NCI-H526 treated with DMSO at 0.1 percent for 48 hours (cell line): ENCODE measurements around the gene PHLDB1.

Experiments used
- DNase-seq: peaks from one replicate; lab custom pipeline; 2025; lab: John Stamatoyannopoulos, UW

PHLDB1 gene

DNA sequence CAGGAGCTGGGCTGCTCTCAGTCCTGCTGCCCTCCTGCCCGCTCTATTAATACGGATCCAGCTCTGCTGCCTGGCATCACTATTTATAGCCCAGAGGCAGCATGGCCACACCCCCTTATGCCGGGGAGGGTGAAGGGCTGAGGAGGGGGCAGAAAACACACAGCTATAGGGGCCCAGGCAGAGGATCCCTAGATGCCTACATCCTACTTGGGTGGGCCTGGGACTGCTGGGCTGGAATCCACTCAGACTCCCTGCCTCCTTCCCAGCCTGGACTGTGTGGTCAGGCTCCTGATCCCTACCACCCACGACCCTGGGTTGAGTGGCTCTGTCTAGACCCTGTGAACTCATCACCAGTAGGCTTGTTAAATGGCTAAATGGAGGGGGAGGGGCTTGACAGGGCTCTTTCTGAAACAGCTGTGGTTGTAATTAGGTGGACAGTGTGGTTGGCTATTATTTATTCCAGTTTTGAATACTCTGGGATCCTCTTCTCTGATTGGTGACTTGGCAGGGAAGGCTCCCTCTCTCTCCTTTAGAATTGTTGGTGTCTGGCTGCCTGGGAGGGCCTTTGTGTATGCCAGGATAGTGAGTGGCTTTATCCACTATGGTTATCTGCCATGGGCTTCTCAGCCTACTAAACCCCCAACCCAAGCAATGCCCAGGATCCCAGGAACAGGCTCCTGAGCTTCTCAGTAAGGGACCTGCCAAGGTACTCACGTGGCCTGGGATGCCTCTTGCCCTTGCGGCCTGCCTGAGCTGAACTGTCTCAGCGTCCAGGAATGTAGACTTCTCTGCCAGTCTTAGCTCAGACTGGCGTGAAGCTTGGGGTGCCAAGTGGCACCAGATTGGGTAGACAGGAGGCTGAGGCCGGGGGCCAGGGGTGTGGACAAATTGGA, 15.2 kb downstream of the PHLDB1 start:
- DNase-seq: peak; percentile 99

DNA sequence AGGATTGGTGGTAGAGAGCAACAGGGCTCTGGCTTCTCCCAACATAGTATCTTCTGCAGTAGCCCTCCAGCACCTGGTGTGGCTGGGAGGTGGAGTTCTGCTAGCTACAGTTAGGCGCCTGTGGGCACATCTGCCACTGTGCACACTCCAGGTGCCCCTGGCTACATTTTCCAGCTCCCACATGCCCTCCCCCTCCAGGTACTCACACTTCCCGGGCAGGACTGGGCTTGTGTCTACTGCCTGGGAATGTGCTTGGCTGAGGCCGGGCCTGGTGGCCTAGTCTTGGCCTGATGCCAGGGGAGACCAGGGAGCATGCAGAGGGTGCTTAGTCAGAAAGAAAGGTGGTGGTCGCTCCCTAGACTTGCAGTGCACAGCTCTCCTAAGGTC, 15.8 kb downstream of the PHLDB1 start:
- DNase-seq: peak; percentile 99

GRCh38 chr11:118625036-118625690, 17.7 kb downstream of the PHLDB1 start:
- DNase-seq: no peak

GRCh38 chr11:118625976-118626375, 18.6 kb downstream of the PHLDB1 start:
- DNase-seq: no peak

- no peak for DNase-seq
These were observed 20.2 kb downstream of the PHLDB1 start for GRCh38 chr11:118627566-118627965.

DNA sequence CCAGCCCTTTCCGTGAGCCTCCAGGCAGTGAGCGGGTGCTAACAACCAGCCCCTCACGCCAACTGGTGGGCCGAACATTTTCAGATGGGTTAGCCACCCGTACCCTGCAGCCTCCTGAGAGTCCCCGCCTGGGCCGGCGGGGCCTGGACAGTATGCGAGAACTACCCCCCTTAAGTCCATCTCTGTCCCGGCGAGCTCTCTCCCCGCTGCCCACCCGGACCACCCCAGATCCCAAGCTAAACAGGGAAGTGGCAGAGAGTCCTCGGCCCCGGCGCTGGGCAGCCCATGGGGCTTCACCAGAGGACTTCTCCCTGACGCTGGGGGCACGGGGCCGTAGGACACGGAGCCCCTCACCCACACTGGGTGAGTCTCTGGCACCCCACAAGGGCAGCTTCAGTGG, 20.6 kb downstream of the PHLDB1 start:
- no peak for DNase-seq

GRCh38 chr11:118628432-118628831, 21.0 kb downstream of the PHLDB1 start:
- no peak for DNase-seq

GRCh38 chr11:118628861-118629549, 21.6 kb downstream of the PHLDB1 start:
- no peak for DNase-seq

DNA sequence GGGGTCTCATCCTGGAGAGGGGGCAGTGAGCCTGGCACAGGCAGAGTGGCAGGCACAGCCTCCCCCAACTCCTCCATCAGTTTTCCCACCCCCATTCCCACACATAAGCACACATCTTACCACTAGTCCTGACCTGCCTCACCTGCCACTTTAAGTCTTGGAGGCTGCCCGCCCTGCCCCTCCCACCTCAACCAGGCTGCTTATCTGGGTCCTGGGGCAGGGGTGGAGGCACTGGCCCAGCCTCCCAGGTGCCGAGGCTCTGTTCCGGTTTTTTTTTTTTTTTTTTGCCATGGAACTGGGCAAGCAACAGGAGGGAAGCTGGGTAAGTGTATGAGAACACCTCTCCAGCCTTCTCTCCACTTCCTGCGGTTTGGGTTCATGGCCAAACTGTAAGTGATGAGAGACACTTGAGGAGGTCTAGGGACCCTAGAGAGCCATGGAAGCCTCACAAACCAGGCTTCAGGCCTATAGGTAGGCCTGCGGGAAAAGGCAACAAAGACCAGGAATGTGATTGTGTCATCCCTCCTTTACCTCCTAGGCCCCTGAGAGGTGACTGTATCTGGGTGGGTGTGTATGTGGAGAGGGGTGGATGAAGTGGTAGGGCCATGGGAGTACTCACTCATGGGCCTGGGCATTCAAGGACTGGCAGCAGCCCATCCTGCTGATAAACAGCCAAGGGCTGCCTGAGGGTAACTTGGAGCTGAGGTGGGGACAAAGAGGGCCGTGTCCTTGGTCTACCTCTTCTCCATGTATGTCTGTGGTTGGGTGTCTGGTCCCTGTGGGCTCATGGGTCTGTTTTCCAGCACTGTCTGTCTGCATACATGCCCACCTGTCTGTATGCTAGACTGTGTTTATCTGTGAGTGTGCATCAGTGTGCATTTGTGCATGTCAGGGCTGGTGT, 22.6 kb downstream of the PHLDB1 start:
- no peak for DNase-seq

DNA sequence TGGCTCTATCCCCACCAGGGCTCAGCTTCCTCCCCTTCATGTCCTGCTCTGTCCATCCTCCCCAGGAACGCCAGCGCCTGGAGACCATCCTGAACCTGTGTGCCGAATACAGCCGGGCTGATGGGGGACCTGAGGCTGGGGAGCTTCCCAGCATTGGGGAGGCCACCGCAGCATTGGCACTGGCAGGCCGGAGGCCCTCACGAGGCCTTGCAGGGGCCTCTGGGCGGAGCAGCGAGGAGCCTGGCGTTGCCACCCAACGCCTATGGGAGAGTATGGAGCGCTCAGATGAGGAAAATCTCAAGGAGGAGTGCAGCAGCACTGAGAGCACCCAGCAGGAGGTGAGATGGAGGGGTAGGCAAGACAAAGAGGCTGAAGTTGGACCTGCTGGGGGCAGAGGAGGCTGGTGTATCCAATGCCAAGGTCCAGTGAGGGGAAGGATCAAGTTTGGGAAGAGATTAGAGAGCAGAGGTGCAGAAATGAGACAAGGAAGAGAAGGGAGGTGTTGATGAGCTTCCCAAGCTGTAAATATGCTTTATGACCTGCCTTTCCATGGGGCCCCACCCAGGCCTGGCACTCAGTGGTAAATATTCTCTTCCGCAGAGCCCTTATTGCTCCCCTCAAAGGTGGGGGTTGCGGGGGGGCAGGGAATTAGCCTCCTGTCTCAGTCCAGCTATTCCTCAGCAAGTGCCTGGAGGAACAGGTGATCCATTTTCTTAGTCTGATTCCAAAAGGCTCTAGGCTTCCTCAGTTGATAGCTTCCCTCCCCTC, 23.9 kb downstream of the PHLDB1 start:
- no peak for DNase-seq

DNA sequence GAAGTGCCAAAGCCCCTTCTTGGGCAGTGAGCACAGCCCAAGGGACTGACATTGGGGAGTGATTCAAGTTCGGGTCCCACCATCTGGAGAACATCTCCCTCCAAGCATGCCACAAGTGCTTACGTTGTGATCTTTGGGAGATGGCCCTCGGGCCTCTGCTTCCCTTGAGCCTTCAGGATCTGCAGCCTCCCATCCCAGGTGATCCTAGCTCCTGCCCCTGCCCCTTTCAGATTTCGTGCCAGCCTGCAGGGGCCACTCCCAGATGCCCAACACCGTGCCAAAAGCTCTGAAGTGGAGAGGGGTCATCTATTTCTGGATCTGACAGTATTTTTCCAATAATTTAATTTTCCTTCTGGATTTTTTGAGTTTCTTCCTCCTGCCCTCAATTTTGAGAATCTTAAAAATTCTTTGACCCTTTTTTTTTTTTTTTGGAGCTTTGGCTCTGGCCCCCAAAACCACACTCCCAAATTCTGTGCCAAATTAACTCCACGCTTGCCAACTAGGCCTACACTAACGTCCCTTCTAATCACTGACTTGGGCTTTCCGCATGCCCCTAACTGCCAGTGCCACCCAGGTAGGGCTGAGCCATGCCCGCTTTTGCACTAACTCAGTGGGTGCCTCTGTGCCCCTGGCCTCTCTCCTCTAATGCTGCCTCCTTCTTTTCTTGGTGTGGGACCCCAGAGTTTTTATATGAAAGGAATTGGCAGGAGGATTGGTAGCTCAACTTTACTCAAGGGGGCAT, 25.3 kb downstream of the PHLDB1 start:
- no peak for DNase-seq

DNA sequence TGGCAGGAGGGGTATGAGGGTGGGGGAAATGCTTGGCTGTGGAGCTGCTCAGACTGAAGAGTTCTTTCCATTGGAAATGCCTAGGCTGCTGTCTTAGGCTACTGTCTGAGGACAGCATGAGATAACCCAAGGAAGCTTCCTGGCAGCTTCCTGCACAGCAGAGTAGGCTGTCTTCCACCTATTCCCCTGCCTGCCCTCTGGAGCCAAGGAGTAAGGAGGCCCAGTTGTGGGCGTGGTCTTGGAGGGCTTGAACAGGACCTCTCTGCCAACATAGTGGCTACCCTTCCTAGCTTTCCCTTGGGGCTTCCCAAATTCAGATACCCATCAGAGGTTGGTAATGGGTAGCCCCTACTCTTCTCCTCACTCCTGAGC, 25.9 kb downstream of the PHLDB1 start:
- DNase-seq: no peak

DNA sequence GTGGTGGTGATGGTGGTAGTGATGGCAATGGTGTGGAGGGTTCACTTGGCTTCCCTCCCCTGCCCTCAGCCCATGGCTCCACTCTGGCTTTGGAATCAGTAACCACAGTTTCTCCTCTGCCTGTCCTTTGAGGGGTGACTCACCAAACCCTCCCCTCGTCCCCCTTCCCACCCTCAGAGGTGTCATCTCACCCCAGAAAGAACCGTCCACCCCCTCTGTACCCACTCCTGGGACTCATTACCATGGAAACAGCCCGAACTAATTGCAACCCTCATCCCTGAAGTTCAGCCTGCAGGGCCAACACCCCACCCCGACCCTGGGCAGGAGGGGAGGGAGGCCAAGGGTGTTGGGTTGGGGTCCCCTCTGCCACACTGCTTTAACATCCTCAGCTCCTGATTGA, 26.6 kb downstream of the PHLDB1 start:
- no peak for DNase-seq

DNA sequence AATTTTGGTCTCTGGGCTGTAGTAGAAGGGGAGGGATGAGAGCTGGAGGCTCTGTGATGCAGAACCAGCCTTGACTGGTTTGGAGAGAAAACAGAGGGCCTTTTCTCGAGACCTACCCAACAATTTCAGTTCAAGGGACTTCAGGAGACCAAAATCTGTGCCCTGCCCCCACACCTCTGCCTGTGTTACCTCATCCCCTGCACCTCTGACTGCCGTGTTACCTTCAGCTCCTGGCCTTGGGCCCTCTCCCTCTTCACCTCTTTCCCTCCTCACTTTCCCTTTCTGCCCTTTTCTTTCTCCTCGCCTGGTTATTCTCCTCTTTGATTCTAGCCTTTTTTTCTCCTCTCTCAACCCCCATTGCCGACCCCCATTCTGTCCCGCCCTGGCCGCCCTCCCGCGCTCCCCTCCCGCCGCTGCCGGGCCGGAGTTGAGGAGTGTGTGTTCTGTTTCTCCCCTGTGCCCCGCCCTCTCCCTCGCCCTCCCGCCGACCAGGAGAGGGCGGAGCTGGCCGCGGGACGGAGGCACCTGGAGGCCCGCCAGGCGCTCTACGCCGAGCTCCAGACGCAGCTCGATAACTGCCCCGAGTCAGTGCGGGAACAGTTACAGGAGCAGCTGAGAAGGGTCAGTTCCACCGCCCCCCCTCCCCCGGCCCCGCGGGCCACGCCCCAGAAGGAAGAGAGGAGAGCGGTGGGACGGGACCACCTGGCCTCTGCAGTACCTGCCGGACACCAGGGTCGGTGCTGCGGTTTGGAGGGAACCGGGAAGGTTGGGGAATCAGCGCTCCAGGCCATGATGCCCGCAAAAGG, 27.2 kb downstream of the PHLDB1 start:
- DNase-seq: peak; percentile 93

GRCh38 chr11:118635237-118635591, 27.8 kb downstream of the PHLDB1 start:
- DNase-seq: peak; percentile 77

- DNase-seq: no peak
These were observed 28.2 kb downstream of the PHLDB1 start for GRCh38 chr11:118635642-118636041.

DNA sequence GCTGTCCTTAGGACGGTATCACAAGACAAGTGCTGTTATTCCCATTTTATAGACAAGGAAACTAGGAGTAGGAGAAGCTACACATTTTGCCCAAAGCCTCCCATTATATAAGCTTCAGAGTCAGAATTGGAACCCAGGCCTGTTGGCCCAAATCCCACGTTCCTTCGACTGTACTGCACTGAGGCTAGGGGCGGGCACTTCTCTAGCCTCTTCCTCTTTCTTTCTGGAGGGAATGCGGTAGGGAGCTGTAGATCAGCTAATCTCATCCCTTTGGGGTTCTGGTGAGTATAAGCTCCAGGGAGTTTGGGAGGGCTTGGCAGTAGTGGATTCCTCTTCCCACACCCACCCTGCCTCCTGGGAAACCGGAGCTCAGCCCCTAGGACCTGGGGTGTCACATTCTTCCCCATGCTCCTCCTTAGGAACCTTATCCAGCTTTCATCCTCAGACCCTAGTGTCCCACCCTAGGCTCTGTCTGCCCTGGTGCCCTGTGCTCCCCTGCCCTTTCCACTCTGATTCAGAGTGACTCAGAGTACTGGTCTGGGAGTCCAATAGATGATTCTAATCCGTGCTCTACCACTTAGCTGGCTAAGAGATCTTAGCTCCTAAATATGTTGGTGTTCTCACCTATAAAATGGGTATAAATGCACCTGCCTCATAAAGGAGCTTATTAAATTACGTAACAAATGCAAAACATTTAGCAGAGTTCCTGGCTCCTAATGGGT, 29.3 kb downstream of the PHLDB1 start:
- DNase-seq: no peak

DNA sequence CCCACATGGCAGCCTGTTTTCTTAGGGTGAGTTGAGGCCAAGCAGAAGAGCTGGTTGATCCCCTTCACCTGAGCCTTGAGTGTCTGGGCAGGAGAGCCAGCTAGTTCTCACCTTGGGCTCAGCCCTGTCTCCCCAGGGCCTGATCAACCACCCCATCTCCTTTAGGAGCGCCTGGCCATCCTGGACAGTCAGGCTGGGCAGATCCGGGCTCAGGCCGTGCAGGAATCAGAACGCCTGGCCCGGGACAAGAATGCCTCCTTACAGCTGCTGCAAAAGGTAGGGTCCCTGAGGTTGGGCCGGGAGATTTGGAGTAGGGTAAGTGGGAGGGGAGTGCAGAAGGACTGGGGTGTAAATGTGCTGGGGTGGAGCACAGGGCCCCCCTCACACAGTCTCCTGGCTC, 31.3 kb downstream of the PHLDB1 start:
- DNase-seq: no peak

DNA sequence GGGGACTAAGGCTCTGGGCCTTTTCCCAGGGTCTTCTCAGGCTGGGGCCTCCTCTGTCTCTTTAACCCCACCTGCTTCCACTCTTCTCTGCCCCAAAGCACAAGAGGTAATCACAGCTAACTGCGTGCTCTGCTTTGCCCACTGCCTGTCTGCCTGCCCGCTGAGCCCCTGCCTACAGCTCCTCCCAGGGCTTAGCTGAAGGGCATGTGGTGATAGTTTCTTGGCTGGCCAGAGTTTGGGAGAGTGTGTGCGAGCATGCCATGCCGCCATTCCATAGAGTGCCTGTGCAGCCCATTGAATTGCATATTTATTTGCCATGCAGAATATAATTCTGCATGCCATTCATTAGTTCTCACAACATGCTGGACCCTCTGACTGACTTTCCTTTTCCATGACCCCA, 32.5 kb downstream of the PHLDB1 start:
- DNase-seq: no peak
